Transverse colon (tissue), 4 donors: ENCODE results near the gene GMDS. TPM values are rescaled to one million over a fixed set of nuclear protein-coding genes. Genes with fewer than 3 reads are reported as not detected.

Experiments used
- DNase-seq: peaks from one replicate; pipeline ENCODE4 v3.0.0-alpha.2; 2019
- H3K27ac ChIP-seq, 4 donors: fragments of 200-600 bp; sonication (generic); 2 replicates each; pipeline ENCODE4 v1.5.1; 2016 to 2018; ENCODE audit warnings: inconsistent platforms in 4 of 4
- H3K27me3 ChIP-seq: fragments of 200-600 bp; sonication (generic); 2 replicates; pipeline ENCODE4 v1.5.1; 2017; ENCODE audit warnings: inconsistent platforms
- H3K36me3 ChIP-seq, 4 donors: fragments of 200-600 bp; sonication (generic); 2 replicates each; pipeline ENCODE4 v1.5.1; 2017 to 2019; ENCODE audit warnings: inconsistent platforms in 4 of 4
- H3K4me1 ChIP-seq, 4 donors: fragments of 200-600 bp; sonication (generic); 2 replicates each; pipeline ENCODE4 v1.5.1; 2017 to 2020; ENCODE audit warnings: inconsistent platforms in 4 of 4
- H3K4me3 ChIP-seq, 4 donors: fragments of 200-600 bp; sonication (generic); 1 replicate in 1 of 4; 2 replicates in 3 of 4; pipeline versions ENCODE4 v1.5.1 to v1.6.1; 2017 to 2019; ENCODE audit warnings: inconsistent platforms in 4 of 4
- H3K9me3 ChIP-seq, 2 donors: fragments of 200-600 bp; sonication (generic); 2 replicates each; pipeline ENCODE4 v1.5.1; 2017 to 2019; ENCODE audit warnings: inconsistent platforms in 2 of 2
- EP300 ChIP-seq: sonication (generic); formaldehyde crosslinking; IDR thresholded peaks from one replicate; pipeline ENCODE4 v1.6.1; 2017; ENCODE audit warnings: antibody characterized with exemption, low read depth
- POLR2A ChIP-seq: fragments of 450-650 bp; IDR thresholded peaks from one replicate; pipeline ENCODE4 v1.6.1; 2016; ENCODE audit warnings: antibody characterized with exemption, mild to moderate bottlenecking, moderate library complexity
- POLR2AphosphoS5 ChIP-seq, 3 donors: sonication (generic); formaldehyde crosslinking; IDR thresholded peaks; one replicate each; pipeline ENCODE4 v1.6.1; 2016; ENCODE audit warnings: antibody characterized with exemption in 3 of 3
- WGBS, 2 donors: methylation state at CpG; one replicate each; pipeline ENCODE4 v1.1.5; 2018; ENCODE audit warnings: low coverage in 1 of 2; 5-methylcytosine and 5-hydroxymethylcytosine counted together
- in situ Hi-C, 4 donors: fragments of 200-750 bp; cut with MboI; loops; one replicate each; pipeline versions ENCODE4 v1.15.0 to v1.15.1; 2017; ENCODE audit warnings: low sequenced_read_pairs in 3 of 4, low pct_ligation_motif_present in 1 of 4, low pct_unique_long_range_greater_than_20kb in 1 of 4
- intact Hi-C: fragments of 100-400 bp; cut with DNase I; formaldehyde crosslinking; loops from one replicate; pipeline ENCODE4 v1.15.1; 2023; ENCODE audit warnings: low total_unique reads
- total RNA-seq, 4 donors: library from RNA; depleted of rRNA; stranded (reverse); fragments of >200 nt; gene quantifications; one replicate each; pipeline ENCODE4 v1.1.0, GENCODE V29; 2016
- TF ChIP-seq, protein P1 (sequence below), 5 experiments: fragments of 200-600 bp in 3 of 5; fragments of 450-650 bp in 2 of 5; sonication (generic) in 3 of 5; IDR thresholded peaks; 1 replicate in 2 of 5; 2 replicates in 3 of 5; pipeline ENCODE4 v1.5.1; 2016 to 2017; ENCODE audit warnings: antibody characterized with exemption in 5 of 5, inconsistent platforms in 3 of 5, mild to moderate bottlenecking in 2 of 5, moderate library complexity in 1 of 5

GMDS gene
- total RNA-seq, 4 donors from 2014 or later = 66.2 to 546 (median 102) TPM

GRCh38 chr6:1798303-1798964, 447.0 kb downstream of the GMDS start:
- no peak overlapping the region for H3K27ac ChIP-seq
- no peaks in the 10 kb centered on the region for H3K4me1 ChIP-seq
- no peaks in the 10 kb centered on the region for H3K36me3 ChIP-seq
- TF ChIP-seq, protein P1, sequence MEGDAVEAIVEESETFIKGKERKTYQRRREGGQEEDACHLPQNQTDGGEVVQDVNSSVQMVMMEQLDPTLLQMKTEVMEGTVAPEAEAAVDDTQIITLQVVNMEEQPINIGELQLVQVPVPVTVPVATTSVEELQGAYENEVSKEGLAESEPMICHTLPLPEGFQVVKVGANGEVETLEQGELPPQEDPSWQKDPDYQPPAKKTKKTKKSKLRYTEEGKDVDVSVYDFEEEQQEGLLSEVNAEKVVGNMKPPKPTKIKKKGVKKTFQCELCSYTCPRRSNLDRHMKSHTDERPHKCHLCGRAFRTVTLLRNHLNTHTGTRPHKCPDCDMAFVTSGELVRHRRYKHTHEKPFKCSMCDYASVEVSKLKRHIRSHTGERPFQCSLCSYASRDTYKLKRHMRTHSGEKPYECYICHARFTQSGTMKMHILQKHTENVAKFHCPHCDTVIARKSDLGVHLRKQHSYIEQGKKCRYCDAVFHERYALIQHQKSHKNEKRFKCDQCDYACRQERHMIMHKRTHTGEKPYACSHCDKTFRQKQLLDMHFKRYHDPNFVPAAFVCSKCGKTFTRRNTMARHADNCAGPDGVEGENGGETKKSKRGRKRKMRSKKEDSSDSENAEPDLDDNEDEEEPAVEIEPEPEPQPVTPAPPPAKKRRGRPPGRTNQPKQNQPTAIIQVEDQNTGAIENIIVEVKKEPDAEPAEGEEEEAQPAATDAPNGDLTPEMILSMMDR (IDR thresholded peaks at IDR 0.05) = no peak
- TF ChIP-seq POLR2A (no peak), POLR2AphosphoS5 (IDR thresholded peaks at IDR 0.05) (no peak)
- H3K27me3 ChIP-seq = no peaks in the 10 kb centered on the region
- H3K4me3 ChIP-seq = no peak overlapping the region
- 82 to 93% methylated on average over 2 to 9 of the region's 9 CpGs for WGBS, 2 donors
- no peaks in the 10 kb centered on the region for H3K9me3 ChIP-seq
- intact Hi-C loops (no loop called here), in situ Hi-C loops (no loop called here)
- no peak for DNase-seq

- 86 to 100% methylated on average over 1 of the region's 1 CpG for WGBS, 2 donors
- Histone ChIP-seq H3K36me3 (no peaks in the 10 kb centered on the region), H3K9me3 (no peaks in the 10 kb centered on the region), H3K27me3 (no peaks in the 10 kb centered on the region), H3K27ac (no peak overlapping the region), H3K4me3 (no peak overlapping the region), H3K4me1 (no peaks in the 10 kb centered on the region)
- TF ChIP-seq EP300 (no peak), POLR2A (no peak), POLR2AphosphoS5 (IDR thresholded peaks at IDR 0.05) (no peak)
- TF ChIP-seq, protein P1 (IDR thresholded peaks at IDR 0.05) = no peak
- in situ Hi-C loops = no loop called here
- no peak for DNase-seq
- intact Hi-C loops = no loop called here
Measured at GRCh38 chr6:1797801-1798200, 447.6 kb downstream of the GMDS start.

- Histone ChIP-seq H3K4me3 (no peak overlapping the region), H3K9me3 (no peaks in the 10 kb centered on the region), H3K36me3 (no peaks in the 10 kb centered on the region), H3K4me1 (no peaks in the 10 kb centered on the region), H3K27ac (no peak overlapping the region), H3K27me3 (no peaks in the 10 kb centered on the region)
- in situ Hi-C loops = no loop called here
- 93 to 100% methylated on average over 2 to 8 of the region's 8 CpGs for WGBS, 2 donors
- TF ChIP-seq POLR2AphosphoS5 (IDR thresholded peaks at IDR 0.05) = no peak
- TF ChIP-seq, protein P1 (IDR thresholded peaks at IDR 0.05) = no peak
- TF ChIP-seq POLR2A = no peak
- intact Hi-C loops = no loop called here
- DNase-seq = peak; percentile 30
Measured at GRCh38 chr6:1796706-1797529, 448.5 kb downstream of the GMDS start.

GRCh38 chr6:1795910-1796309, 449.5 kb downstream of the GMDS start:
- no peaks in the 10 kb centered on the region for H3K36me3 ChIP-seq
- intact Hi-C loops = no loop called here
- no peak overlapping the region for H3K4me3 ChIP-seq
- 40 to 96% methylated on average over 1 to 4 of the region's 4 CpGs for WGBS, 2 donors
- H3K27ac ChIP-seq = no peak overlapping the region
- no peaks in the 10 kb centered on the region for H3K4me1 ChIP-seq
- in situ Hi-C loops = no loop called here
- no peak for TF ChIP-seq POLR2A
- no peaks in the 10 kb centered on the region for H3K27me3 ChIP-seq
- DNase-seq = no peak
- H3K9me3 ChIP-seq = no peaks in the 10 kb centered on the region
